Activated CD8-positive, alpha-beta T cell treated with anti-CD3 and anti-CD28 coated beads for 36 hours (primary cell): ENCODE measurements around the gene POLR2F. TPM values are rescaled to one million over a fixed set of nuclear protein-coding genes. Genes with fewer than 3 reads are reported as not detected.

ENCODE experiments used
- ATAC-seq: fragments of 200-7000 bp; cut with Tn5 transposase; one replicate; pipeline ENCODE4 v1.10.0; 2021; ENCODE audit warnings: mild to moderate bottlenecking, moderate library complexity
- CTCF ChIA-PET: fragments of 350-600 bp; sonication (Branson Sonifier 250); formaldehyde crosslinking; loops from one replicate; lab custom pipeline; 2021; ENCODE audit warnings: antibody characterized with exemption; lab: Charles Lee
- POLR2A ChIA-PET: fragments of 350-600 bp; sonication (Branson Sonifier 250); formaldehyde crosslinking; loops from one replicate; lab custom pipeline; 2021; ENCODE audit warnings: antibody characterized with exemption; lab: Charles Lee
- DNase-seq: peaks from one replicate; pipeline ENCODE4 v3.0.0-alpha.2; 2020
- H3K27ac Mint-ChIP-seq: one replicate; pipeline ENCODE4 v1.8.0; 2021; ENCODE audit warnings: mild to moderate bottlenecking, mixed read lengths
- H3K27me3 Mint-ChIP-seq: one replicate; pipeline ENCODE4 v1.8.0; 2021; ENCODE audit warnings: mixed read lengths
- H3K36me3 Mint-ChIP-seq: one replicate; pipeline ENCODE4 v1.8.0; 2021; ENCODE audit warnings: low read depth, mixed read lengths
- H3K4me1 Mint-ChIP-seq: one replicate; pipeline ENCODE4 v1.8.0; 2021; ENCODE audit warnings: low read depth, mixed read lengths
- H3K4me3 Mint-ChIP-seq: one replicate; pipeline ENCODE4 v1.8.0; 2021; ENCODE audit warnings: mild to moderate bottlenecking, moderate library complexity, mixed read lengths
- H3K9me3 Mint-ChIP-seq: one replicate; pipeline ENCODE4 v1.8.0; 2021; ENCODE audit warnings: mixed read lengths
- CTCF ChIP-seq: fragments of 200-600 bp; IDR thresholded peaks from one replicate; pipeline ENCODE4 v1.8.0; 2022; ENCODE audit warnings: antibody characterized with exemption, mild to moderate bottlenecking
- intact Hi-C: fragments of 100-400 bp; cut with micrococcal nuclease; formaldehyde crosslinking; loops from one replicate; pipeline ENCODE4 v1.10.0; 2022
- total RNA-seq, 2 experiments: library from RNA; stranded (reverse); gene quantifications; one replicate each; pipeline ENCODE4 v1.2.3, GENCODE V29; 2021

Gene POLR2F
- total RNA-seq, 2 experiments from 2014 or later, result 82.2 to 85.4 TPM

GRCh38 chr22:37965940-37966664, 12.6 kb downstream of the POLR2F start:
- Mint-ChIP-seq H3K36me3 (peaks cover 37% of the 10 kb centered on the region), H3K9me3 (no peaks in the 10 kb centered on the region), H3K4me3 (no peak overlapping the region), H3K27me3 (no peaks in the 10 kb centered on the region), H3K4me1 (no peaks in the 10 kb centered on the region), H3K27ac (no peak overlapping the region)
- POLR2A ChIA-PET, result no interaction called here
- no peak for DNase-seq
- TF ChIP-seq CTCF, result no peak
- intact Hi-C loops, result no loop called here
- ATAC-seq, result no peak
- CTCF ChIA-PET, result interaction anchor here (0.7 to 3.7 kb wide), 21 partner anchors 10 to 647 kb away, joined by 3 to 36 read pairs (median 4); partner anchors contain the start of genes C22orf23, GCAT, MICALL1 and POLR2F

DNA sequence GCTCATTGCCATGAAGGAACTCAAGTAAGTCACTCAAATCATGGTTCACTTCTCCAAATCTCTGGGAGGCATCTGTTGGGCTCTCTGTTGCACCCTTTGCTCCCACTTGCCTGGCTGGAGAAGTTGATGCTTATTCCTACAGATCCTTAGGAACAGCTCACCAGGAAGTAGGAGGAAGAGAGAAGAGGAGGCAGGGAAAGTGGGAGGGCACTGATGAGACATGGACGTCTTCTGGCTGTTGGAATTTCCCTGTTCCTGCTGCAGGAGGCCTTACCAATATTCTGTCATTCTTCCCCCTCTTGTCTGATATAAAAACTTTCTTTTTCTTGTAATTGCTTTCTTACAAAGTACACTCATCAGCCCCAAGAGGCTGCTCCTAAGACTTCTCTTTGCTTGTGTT, 13.6 kb downstream of the POLR2F start:
- H3K36me3 Mint-ChIP-seq, result peaks cover 30% of the 10 kb centered on the region
- H3K9me3 Mint-ChIP-seq, result no peaks in the 10 kb centered on the region
- CTCF ChIA-PET, result interaction anchor here (3.7 kb wide), 1 partner anchor 13 kb away, joined by 31 read pairs; the partner anchor contains the start of genes C22orf23 and POLR2F
- no peak for TF ChIP-seq CTCF
- no peak overlapping the region for H3K27ac Mint-ChIP-seq
- POLR2A ChIA-PET, result no interaction called here
- DNase-seq, result no peak
- intact Hi-C loops, result no loop called here
- ATAC-seq, result no peak
- no peak overlapping the region for H3K4me3 Mint-ChIP-seq
- H3K4me1 Mint-ChIP-seq, result no peaks in the 10 kb centered on the region
- no peaks in the 10 kb centered on the region for H3K27me3 Mint-ChIP-seq

- Mint-ChIP-seq H3K4me1 (no peaks in the 10 kb centered on the region), H3K36me3 (peaks cover 28% of the 10 kb centered on the region), H3K27ac (no peak overlapping the region), H3K4me3 (no peak overlapping the region), H3K27me3 (no peaks in the 10 kb centered on the region), H3K9me3 (no peaks in the 10 kb centered on the region)
- intact Hi-C loops, result no loop called here
- POLR2A ChIA-PET, result no interaction called here
- CTCF ChIA-PET, result interaction anchor here (0.6 to 1.0 kb wide), 2 partner anchors 10 to 345 kb away, joined by 3 read pairs; no protein-coding TSS in a partner anchor
- ATAC-seq (no peak), DNase-seq (no peak)
- no peak for TF ChIP-seq CTCF
Measured at GRCh38 chr22:37967637-37968451, 14.3 kb downstream of the POLR2F start.

DNA sequence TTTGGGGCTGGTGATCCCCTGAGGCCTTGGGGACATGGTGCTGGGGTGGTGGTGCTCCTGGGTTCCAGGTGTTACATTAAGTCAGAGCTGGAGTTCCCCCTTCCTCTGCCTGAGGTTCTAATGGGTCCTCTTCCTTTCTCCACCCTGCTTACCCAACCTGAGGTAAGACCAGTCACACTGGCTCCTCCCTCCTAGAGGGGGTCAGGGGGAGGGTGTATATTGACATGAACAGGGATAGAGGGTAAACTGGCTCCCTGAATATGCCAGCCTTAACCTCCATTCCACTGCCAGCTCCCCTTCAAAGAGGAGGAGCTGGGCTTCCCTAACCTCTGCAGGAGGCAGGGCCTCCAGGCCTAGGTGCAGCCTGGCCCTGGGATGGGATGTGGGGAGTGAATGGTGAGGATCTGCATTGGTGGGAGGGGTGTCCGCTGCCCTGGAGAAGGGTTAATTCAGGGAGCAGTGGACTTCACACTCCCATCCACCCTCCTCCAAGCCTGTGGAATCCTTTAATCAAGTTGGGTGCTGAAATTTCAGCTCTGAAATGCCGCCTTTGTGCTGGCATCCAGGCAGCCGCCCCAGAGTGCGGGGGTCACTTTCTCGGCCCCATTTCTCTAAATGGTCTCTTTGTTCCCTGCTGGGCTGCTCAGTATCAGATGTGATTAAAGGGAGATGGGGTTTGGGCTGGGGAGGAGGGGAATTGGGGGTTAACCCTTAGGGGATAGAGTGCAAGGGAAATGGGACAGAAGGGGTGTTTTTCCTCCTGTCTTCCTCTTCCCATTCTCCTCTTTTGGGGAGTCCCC, 15.2 kb downstream of the POLR2F start:
- intact Hi-C loops, result no loop called here
- peaks cover 28% of the 10 kb centered on the region for H3K36me3 Mint-ChIP-seq
- CTCF ChIA-PET, result interaction anchor here (1.0 kb wide), 1 partner anchor 10 kb away, joined by 3 read pairs; no protein-coding TSS in a partner anchor
- no peak overlapping the region for H3K27ac Mint-ChIP-seq
- no peaks in the 10 kb centered on the region for H3K27me3 Mint-ChIP-seq
- POLR2A ChIA-PET, result interaction anchor here (1.4 kb wide), 1 partner anchor 9 kb away, joined by 3 read pairs; no protein-coding TSS in a partner anchor
- no peak for DNase-seq
- TF ChIP-seq CTCF, result no peak
- no peaks in the 10 kb centered on the region for H3K9me3 Mint-ChIP-seq
- H3K4me3 Mint-ChIP-seq, result no peak overlapping the region
- H3K4me1 Mint-ChIP-seq, result no peaks in the 10 kb centered on the region
- no peak for ATAC-seq
